Measurements from ENCODE around the gene UBASH3B.
A peak's percentile ranks its signal among the peaks of the same experiment; 100 is the strongest.

Gene UBASH3B

DNA sequence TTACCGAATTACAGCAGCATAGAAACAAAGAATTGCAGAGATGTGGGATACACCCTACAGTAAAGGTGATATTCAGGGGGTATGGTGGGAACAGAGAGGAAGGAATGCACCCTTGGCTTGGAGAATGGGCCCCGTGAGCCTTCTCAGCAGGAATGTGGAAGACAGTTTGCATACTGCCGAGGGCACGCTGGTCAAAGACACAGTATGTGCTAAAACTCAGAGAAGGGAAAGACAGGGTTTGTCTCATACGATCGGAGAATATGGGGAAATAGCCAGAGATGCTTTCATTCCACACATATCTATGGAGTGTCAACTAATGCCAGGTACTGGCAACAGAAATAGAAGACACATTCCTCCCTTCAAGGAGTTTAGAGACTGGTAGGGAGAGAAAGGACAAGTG is 36.9 kb downstream of the UBASH3B start:
- no peak for DNase-seq
- Mint-ChIP-seq H3K4me3 (no peak overlapping the region), H3K4me1 (ENCODE audit: low read depth in 2 of 2) (peaks cover 39 to 49% of the 10 kb centered on the region in 2 donors), H3K27ac (peak overlapping the region; percentile 84 to 87), H3K27me3 (no peaks in the 10 kb centered on the region), H3K9me3 (no peaks in the 10 kb centered on the region), H3K36me3 (ENCODE audit: insufficient read depth) (peaks cover 2% of the 10 kb centered on the region)
- no peak for ATAC-seq (replicated peaks)

DNA sequence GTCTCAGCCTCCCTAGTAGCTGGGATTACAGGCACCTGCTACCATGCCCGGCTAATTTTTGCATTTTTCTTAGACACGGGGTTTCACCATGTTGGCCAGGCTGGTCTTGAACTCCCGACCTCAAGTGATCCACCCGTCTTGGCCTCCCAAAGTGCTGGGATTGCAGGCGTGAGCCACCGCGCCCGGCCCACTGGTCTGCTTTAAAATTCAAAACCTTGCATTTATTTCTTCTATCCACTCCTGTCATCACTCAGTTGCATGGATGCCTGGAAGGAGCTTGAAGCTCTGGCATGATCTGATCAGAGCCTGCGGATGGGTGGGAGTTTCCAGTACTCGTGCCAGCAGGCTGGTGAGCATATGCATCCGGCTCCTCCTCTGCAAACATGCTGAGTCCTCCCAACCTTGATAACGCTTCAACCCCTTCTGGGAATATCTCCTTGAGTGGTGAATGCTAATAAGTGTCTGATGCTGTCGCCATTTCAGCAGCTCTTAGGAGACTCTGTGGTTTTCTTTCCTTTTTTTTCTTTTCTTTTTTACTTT is 39.6 kb downstream of the UBASH3B start:
- Mint-ChIP-seq H3K4me1 (ENCODE audit: low read depth in 2 of 2) (peaks cover 43 to 47% of the 10 kb centered on the region in 2 donors), H3K36me3 (ENCODE audit: insufficient read depth) (peaks cover 2% of the 10 kb centered on the region), H3K9me3 (no peaks in the 10 kb centered on the region), H3K4me3 (no peak overlapping the region), H3K27me3 (no peaks in the 10 kb centered on the region), H3K27ac (no peak overlapping the region)
- DNase-seq (no peak), ATAC-seq (replicated peaks) (no peak)

- peak overlapping the region; percentile 82 to 89 for H3K27ac Mint-ChIP-seq
- H3K4me1 Mint-ChIP-seq (ENCODE audit: low read depth in 2 of 2), result peaks cover 47 to 53% of the 10 kb centered on the region in 2 donors
- ATAC-seq (replicated peaks) (peak; percentile 82), DNase-seq (peak; percentile 40 to 53 (median 43))
- no peaks in the 10 kb centered on the region for H3K27me3 Mint-ChIP-seq
- H3K36me3 Mint-ChIP-seq (ENCODE audit: insufficient read depth), result peaks cover 2% of the 10 kb centered on the region
- H3K9me3 Mint-ChIP-seq, result no peaks in the 10 kb centered on the region
- peak overlapping the region; percentile 37 to 62 for H3K4me3 Mint-ChIP-seq
Observed at GRCh38 chr11:122696662-122697061, 41.1 kb downstream of the UBASH3B start.

DNA sequence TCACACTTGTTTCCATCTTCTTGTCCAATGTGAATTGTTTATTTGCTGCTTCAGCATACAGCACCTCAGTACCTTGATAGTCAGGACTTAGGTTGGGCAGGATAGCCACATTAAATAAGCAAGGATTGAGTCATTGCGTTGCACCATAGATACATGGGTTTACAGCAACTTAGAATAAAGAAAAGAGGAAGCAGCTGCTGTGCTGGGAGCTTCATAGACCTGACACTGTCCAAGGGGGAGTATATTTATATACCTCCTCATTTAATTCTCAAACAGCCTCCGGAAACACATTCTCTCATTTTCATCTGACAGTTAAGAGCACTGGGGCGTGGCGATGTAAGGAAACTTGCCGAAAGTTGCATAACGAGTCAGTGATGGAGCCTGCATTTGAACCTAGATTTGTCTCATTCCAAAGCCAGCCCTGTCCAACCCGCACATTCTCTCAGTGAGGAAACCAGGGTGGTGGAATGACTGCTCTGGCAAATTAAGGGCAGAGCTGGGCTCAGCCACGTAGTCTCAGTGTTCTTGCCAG is 42.2 kb downstream of the UBASH3B start:
- H3K9me3 Mint-ChIP-seq, result no peaks in the 10 kb centered on the region
- H3K27ac Mint-ChIP-seq, result peak overlapping the region; percentile 82 to 89
- peaks cover 43 to 52% of the 10 kb centered on the region in 2 donors for H3K4me1 Mint-ChIP-seq (ENCODE audit: low read depth in 2 of 2)
- peaks cover 2% of the 10 kb centered on the region for H3K36me3 Mint-ChIP-seq (ENCODE audit: insufficient read depth)
- peak overlapping the region; percentile 37 to 62 for H3K4me3 Mint-ChIP-seq
- DNase-seq (no peak), ATAC-seq (replicated peaks) (peak; percentile 69)
- no peaks in the 10 kb centered on the region for H3K27me3 Mint-ChIP-seq

DNA sequence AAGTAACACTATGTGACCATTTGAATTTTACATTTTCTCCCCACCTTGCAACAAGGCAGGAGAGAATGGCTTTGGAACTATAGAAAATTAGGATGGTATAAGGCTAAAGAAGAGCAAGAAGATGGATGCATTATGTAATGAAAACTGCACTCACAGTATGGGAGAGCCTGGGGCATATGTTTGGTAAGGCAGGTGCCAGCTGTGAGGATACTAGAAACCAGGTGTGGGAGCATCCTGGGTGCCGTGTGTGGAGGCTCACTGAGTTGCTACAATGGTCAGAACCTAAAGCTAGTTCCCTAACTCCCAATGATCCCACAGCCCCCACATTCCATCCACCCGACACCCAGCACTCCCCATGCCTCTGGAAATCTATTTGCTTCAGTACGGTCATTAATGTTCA is 42.9 kb downstream of the UBASH3B start:
- Mint-ChIP-seq H3K9me3 (no peaks in the 10 kb centered on the region), H3K4me1 (ENCODE audit: low read depth in 2 of 2) (peaks cover 38 to 46% of the 10 kb centered on the region in 2 donors), H3K27me3 (no peaks in the 10 kb centered on the region), H3K27ac (peak overlapping the region; percentile 82 to 89), H3K36me3 (ENCODE audit: insufficient read depth) (peaks cover 2% of the 10 kb centered on the region), H3K4me3 (peak overlapping the region; percentile 37 to 62)
- no peak for ATAC-seq (replicated peaks)
- DNase-seq, result no peak

DNA sequence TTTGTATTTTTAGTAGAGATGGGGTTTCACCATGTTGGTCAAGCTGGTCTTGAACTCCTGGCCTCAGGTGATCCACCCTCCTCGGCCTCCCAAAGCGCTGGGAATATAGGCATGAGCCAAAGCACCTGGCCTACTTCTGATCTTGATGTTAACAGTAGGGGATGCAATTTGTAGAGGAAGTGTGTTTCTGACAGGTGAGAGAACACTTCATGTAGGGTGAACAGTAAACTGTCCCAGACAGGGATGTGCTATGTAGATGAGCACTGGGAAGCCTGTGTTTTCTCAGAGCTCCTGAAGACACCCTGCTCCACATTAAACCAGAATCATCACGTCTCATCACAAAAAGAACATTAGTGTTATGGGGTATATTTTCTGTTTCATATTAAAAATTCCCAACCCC is 45.1 kb downstream of the UBASH3B start:
- ATAC-seq (replicated peaks), result no peak
- no peak overlapping the region for H3K4me3 Mint-ChIP-seq
- no peak for DNase-seq
- peaks cover 2% of the 10 kb centered on the region for H3K36me3 Mint-ChIP-seq (ENCODE audit: insufficient read depth)
- H3K9me3 Mint-ChIP-seq, result no peaks in the 10 kb centered on the region
- H3K4me1 Mint-ChIP-seq (ENCODE audit: low read depth in 2 of 2), result peaks cover 40 to 41% of the 10 kb centered on the region in 2 donors
- no peaks in the 10 kb centered on the region for H3K27me3 Mint-ChIP-seq
- peak overlapping the region; percentile 28 to 61 for H3K27ac Mint-ChIP-seq

DNA sequence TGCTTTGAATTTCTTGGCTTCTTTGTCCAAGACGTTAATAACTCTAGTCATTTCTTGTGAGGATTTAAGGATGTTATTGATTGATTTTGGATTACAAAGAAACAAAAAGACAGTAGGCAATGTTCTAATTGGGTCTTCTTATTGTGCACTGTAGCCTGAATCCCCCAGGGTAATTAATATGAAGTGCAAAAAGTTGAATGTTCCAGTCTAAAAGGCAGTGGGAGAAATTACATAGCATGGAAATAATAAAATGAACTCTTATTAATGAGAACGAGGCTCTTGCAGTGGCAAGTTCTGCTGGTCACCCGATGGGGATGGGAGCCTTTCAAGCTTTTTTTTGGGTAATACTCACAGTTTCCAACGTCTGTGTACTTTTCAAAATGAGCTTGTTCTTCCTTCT is 45.6 kb downstream of the UBASH3B start:
- H3K27ac Mint-ChIP-seq, result peak overlapping the region; percentile 28 to 61
- peaks cover 40 to 41% of the 10 kb centered on the region in 2 donors for H3K4me1 Mint-ChIP-seq (ENCODE audit: low read depth in 2 of 2)

DNA sequence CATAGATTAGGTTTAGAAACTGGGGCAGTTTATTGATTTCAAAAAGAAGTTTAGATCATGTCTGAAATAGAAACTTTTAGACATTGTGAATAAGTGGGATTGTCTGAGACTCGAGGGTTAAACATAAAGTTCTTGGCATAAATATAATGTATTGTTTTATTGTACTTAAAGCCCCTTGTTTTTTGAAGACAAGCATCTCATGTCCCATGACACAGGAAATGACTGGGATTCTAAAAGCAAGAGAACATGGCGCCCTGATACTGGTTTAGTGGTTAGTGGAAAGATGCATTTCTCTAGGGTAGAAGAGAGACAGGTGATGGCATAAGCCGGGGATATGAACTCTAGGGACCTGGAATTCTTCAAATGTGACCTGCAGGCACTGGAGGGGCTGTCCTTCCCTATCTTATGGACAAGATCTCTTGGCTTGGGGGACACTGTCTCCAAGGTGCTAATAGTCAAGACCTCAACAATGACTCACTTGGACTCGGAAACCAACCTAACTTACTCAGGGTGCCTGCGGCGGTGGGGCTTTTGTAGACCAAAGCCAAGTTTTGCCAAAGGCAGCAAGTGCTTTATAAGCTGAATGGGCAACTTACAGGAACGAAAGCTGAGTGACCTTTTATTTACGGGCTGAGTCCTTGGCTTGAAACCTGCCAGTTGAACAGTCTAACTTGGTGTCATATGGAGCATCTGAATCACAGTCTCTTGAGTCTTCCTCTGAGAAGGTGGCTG is 48.2 kb downstream of the UBASH3B start:
- ATAC-seq (replicated peaks) (peak; percentile 70), DNase-seq (no peak)
- Mint-ChIP-seq H3K9me3 (no peaks in the 10 kb centered on the region), H3K4me1 (ENCODE audit: low read depth in 2 of 2) (peaks cover 24 to 25% of the 10 kb centered on the region in 2 donors), H3K36me3 (ENCODE audit: insufficient read depth) (no peaks in the 10 kb centered on the region), H3K27ac (peak overlapping the region in 1 of 2 donors; percentile 67), H3K4me3 (peak overlapping the region in 1 of 2 donors; percentile 45), H3K27me3 (no peaks in the 10 kb centered on the region)

More for the DNA sequence above, 45.6 kb downstream of the UBASH3B start:
- Mint-ChIP-seq H3K4me3 (no peak overlapping the region), H3K36me3 (ENCODE audit: insufficient read depth) (peaks cover 2% of the 10 kb centered on the region), H3K9me3 (no peaks in the 10 kb centered on the region), H3K27me3 (no peaks in the 10 kb centered on the region)
- DNase-seq (no peak), ATAC-seq (replicated peaks) (no peak)

DNA sequence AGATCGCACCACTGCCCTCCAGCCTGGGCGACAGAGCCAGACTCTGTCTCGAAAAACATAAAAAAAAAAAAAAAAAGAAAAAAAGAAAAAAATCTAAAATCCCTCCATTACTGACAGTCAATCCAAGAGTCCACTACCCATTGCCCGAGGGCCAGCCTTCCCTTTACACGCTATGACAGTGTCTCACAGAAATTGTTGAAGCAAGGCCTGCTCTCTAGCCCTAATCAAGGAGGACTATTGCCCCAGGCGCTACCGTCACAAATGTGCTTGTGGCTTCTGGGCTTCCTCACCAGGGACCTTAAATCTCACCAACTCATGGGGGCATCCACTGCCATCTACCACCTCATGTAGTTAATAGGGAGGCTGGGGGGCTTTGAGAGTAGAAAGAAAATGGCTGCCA is 49.9 kb downstream of the UBASH3B start:
- no peaks in the 10 kb centered on the region for H3K9me3 Mint-ChIP-seq
- DNase-seq, result no peak
- H3K4me3 Mint-ChIP-seq, result no peak overlapping the region
- no peak overlapping the region for H3K27ac Mint-ChIP-seq
- ATAC-seq (replicated peaks), result no peak
- no peaks in the 10 kb centered on the region for H3K36me3 Mint-ChIP-seq (ENCODE audit: insufficient read depth)
- peaks cover 23 to 29% of the 10 kb centered on the region in 2 donors for H3K4me1 Mint-ChIP-seq (ENCODE audit: low read depth in 2 of 2)
- no peaks in the 10 kb centered on the region for H3K27me3 Mint-ChIP-seq

GRCh38 chr11:122706291-122707088 is 51.0 kb downstream of the UBASH3B start:
- no peaks in the 10 kb centered on the region for H3K9me3 Mint-ChIP-seq
- no peak for DNase-seq
- peaks cover 19 to 22% of the 10 kb centered on the region in 2 donors for H3K4me1 Mint-ChIP-seq (ENCODE audit: low read depth in 2 of 2)
- no peak for ATAC-seq (replicated peaks)
- H3K27me3 Mint-ChIP-seq, result no peaks in the 10 kb centered on the region
- H3K4me3 Mint-ChIP-seq, result no peak overlapping the region
- H3K27ac Mint-ChIP-seq, result no peak overlapping the region
- H3K36me3 Mint-ChIP-seq (ENCODE audit: insufficient read depth), result no peaks in the 10 kb centered on the region

DNA sequence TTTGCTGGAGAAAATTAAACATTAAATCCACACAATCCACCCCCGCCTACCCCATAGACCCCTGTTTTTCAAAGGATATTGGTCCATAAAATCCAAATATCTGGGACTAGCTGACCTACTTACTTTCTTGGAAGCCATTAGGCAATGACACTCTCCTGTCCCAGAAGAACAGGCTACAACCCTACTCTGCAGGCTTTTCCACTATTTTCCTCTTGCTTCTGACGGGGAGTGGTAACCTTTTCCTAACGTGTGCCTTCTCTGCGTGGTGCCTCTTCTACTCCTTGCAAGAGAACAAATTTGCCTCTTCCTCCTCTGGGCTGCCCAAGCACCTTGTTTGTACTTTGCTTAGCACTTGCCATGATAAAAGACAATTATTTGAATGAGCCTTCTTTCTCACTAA is 51.6 kb downstream of the UBASH3B start:
- DNase-seq (no peak), ATAC-seq (replicated peaks) (no peak)
- H3K36me3 Mint-ChIP-seq (ENCODE audit: insufficient read depth), result no peaks in the 10 kb centered on the region
- H3K4me3 Mint-ChIP-seq, result no peak overlapping the region
- no peaks in the 10 kb centered on the region for H3K27me3 Mint-ChIP-seq
- peaks cover 14 to 23% of the 10 kb centered on the region in 2 donors for H3K4me1 Mint-ChIP-seq (ENCODE audit: low read depth in 2 of 2)
- H3K9me3 Mint-ChIP-seq, result no peaks in the 10 kb centered on the region
- no peak overlapping the region for H3K27ac Mint-ChIP-seq

DNA sequence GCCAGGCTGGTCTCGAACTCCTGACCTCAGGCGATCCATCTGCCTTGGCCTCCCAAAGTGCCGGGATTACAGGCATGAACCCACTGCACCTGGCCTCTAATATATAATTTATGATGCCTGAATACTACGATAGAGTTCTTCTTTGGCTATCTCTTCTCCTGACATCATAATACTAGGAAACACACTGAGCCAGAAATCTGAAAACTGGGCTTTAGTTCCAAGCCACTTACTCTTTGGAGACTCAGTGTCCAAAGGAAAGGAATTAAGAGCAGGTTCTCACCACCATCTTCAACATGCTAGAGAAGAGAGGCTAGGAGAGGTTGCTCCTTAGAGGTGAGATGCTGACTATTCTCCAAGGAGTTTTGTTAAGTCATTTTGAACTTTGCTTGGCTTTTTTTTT is 52.4 kb downstream of the UBASH3B start:
- ATAC-seq (replicated peaks) (no peak), DNase-seq (no peak)
- H3K27ac Mint-ChIP-seq, result no peak overlapping the region
- no peaks in the 10 kb centered on the region for H3K27me3 Mint-ChIP-seq
- H3K36me3 Mint-ChIP-seq (ENCODE audit: insufficient read depth), result no peaks in the 10 kb centered on the region
- H3K9me3 Mint-ChIP-seq, result no peaks in the 10 kb centered on the region
- H3K4me1 Mint-ChIP-seq (ENCODE audit: low read depth in 2 of 2), result peaks cover 13 to 23% of the 10 kb centered on the region in 2 donors
- H3K4me3 Mint-ChIP-seq, result no peak overlapping the region

GRCh38 chr11:122709039-122709760 is 53.7 kb downstream of the UBASH3B start:
- H3K27me3 Mint-ChIP-seq, result no peaks in the 10 kb centered on the region
- no peak overlapping the region for H3K27ac Mint-ChIP-seq
- H3K4me1 Mint-ChIP-seq (ENCODE audit: low read depth in 2 of 2), result peaks cover 5 to 16% of the 10 kb centered on the region in 2 donors
- no peak for DNase-seq
- no peaks in the 10 kb centered on the region for H3K9me3 Mint-ChIP-seq
- no peak overlapping the region for H3K4me3 Mint-ChIP-seq
- no peaks in the 10 kb centered on the region for H3K36me3 Mint-ChIP-seq (ENCODE audit: insufficient read depth)
- no peak for ATAC-seq (replicated peaks)
